Measurements from ENCODE around the gene CLECL1. TPM values are rescaled to one million over a fixed set of nuclear protein-coding genes. Genes with fewer than 3 reads are reported as not detected.

The CLECL1 gene
- total and polyA plus RNA-seq, 2 of the 4 experiments (the other 2 are of a cell fraction): not detected

DNA sequence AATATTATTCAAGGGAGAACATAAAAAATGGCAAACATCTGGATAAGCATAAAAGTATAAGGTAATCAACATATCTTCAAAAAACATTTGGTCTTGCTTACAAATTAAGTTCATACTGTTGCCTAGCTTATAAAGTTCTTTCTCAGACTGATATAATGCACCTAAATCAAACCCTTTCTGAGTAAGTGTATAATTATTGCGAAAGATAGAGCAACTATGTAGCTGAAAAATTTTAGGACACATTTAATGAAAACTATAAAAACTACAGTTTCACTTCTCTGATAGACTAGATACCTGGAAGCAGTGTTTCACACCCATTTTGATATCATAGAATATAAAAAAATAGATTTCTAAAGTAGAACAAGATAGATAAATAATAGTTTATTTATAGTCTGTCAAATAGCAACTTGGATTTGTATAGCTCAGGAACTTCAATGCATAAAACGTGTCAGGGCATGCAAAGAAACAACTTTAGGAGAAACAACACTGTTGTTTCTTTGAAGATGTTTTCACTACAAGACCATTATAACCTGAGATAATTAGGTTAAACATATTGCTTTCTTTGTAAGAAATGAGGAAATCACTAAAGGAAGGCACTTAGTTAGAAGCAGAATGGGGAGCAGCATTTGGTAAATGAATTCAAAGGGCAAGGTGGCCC, 7.6 kb downstream of the CLECL1 start:
- Histone ChIP-seq H2BK120ac (ENCODE audit: low read depth, low read length) (no peak overlapping the region), H4K91ac (ENCODE audit: insufficient read depth, low read depth, low read length) (no peak overlapping the region), H2BK20ac (ENCODE audit: low read depth, low read length) (no peak overlapping the region), H2BK5ac (ENCODE audit: low read depth, low read length, poor library complexity, severe bottlenecking) (no peak overlapping the region), H3K79me1 (ENCODE audit: low read depth in 1 of 2, low read length in 2 of 2) (no peaks in the 10 kb centered on the region), H3K27ac (ENCODE audit: insufficient read depth, low read length) (no peak overlapping the region), H3K18ac (ENCODE audit: low read depth, low read length) (no peak overlapping the region), H3K4me2 (ENCODE audit: low read depth, low read length) (no peak overlapping the region), H2AFZ (replicated peaks; ENCODE audit: low read length, poor library complexity) (no peak overlapping the region), H3K14ac (replicated peaks; ENCODE audit: low read depth, low read length) (no peak overlapping the region), H3K56ac (ENCODE audit: extremely low read depth, insufficient read depth, low read length) (no peak overlapping the region), H3K4ac (ENCODE audit: low read depth, low read length) (no peak overlapping the region), H2AK9ac (replicated peaks; ENCODE audit: low read depth, low read length, poor library complexity) (no peak overlapping the region), H3K9ac (ENCODE audit: low read depth, low read length) (no peak overlapping the region), H4K5ac (ENCODE audit: low read depth, low read length) (no peak overlapping the region), H4K20me1 (ENCODE audit: insufficient read depth, low read length) (no peaks in the 10 kb centered on the region), H3K9me1 (ENCODE audit: insufficient read depth, low read length) (no peaks in the 10 kb centered on the region), H3K4me3 (ENCODE audit: insufficient read depth, low read depth, low read length) (no peak overlapping the region), H2AK5ac (ENCODE audit: low read depth, low read length) (no peak overlapping the region), H4K8ac (ENCODE audit: low read depth in 2 of 2, low read length in 2 of 2) (no peak overlapping the region), H3K9me3 (ENCODE audit: control insufficient read depth, insufficient read depth, low read length) (no peaks in the 10 kb centered on the region), H3K27me3 (ENCODE audit: control insufficient read depth, insufficient read depth, low read length) (no peaks in the 10 kb centered on the region), H3K23ac (ENCODE audit: low read depth, low read length) (no peak overlapping the region), H3K4me1 (ENCODE audit: control insufficient read depth, insufficient read depth, low read length) (peaks cover 2% of the 10 kb centered on the region; the same call in 1 of the 2 replicates), H2BK15ac (ENCODE audit: low read depth, low read length) (no peak overlapping the region), H3K36me3 (ENCODE audit: control insufficient read depth, insufficient read depth, low read length) (no peaks in the 10 kb centered on the region)
- no TSS peak for BruUV-seq (replicated peaks)
- no CpG with 5 or more reads among the region's 2 CpGs for WGBS, 2 experiments (ENCODE audit: extremely low coverage in 2 of 2, insufficient read length in 1 of 2)
- in situ Hi-C loops (cut with MboI; ENCODE audit: low sequenced_read_pairs): no loop called here
- ATAC-seq (ENCODE audit: low read depth): no peak
- no peak for DNase-seq
- POLR2A ChIA-PET (ENCODE audit: unreplicated experiment): no interaction called here
- CTCF ChIA-PET: interaction anchor here (0.5 to 4.4 kb wide), 2 partner anchors 17 to 491 kb away, joined by 4 to 14 read pairs; no protein-coding TSS in a partner anchor
- dilution Hi-C loops (cut with HindIII; ENCODE audit: low sequenced_read_pairs, unreplicated experiment): no loop called here
- peak; percentile 62 for TF ChIP-seq CEBPB (IDR thresholded peaks at IDR 0.05; ENCODE audit: low read depth, low read length)
- TF ChIP-seq SMC3 (IDR thresholded peaks at IDR 0.05; ENCODE audit: low read depth, low read length): no peak
- intact Hi-C loops (cut with micrococcal nuclease): no loop called here
